HG03457 (cell line): ENCODE measurements around the gene NUDT22.
"Not testable (repeated sequence)": the region's sequence is repeated elsewhere in the genome, so short reads cannot be mapped to it uniquely, and the experiment has no call there.

Experiments
- ATAC-seq: cut with Tn5 transposase; IDR thresholded peaks from one replicate; pipeline ENCODE4 v1.9.1; 2021; ENCODE audit warnings: moderate number of reproducible peaks; ENCODE audit not compliant: unreplicated experiment

Gene NUDT22

DNA sequence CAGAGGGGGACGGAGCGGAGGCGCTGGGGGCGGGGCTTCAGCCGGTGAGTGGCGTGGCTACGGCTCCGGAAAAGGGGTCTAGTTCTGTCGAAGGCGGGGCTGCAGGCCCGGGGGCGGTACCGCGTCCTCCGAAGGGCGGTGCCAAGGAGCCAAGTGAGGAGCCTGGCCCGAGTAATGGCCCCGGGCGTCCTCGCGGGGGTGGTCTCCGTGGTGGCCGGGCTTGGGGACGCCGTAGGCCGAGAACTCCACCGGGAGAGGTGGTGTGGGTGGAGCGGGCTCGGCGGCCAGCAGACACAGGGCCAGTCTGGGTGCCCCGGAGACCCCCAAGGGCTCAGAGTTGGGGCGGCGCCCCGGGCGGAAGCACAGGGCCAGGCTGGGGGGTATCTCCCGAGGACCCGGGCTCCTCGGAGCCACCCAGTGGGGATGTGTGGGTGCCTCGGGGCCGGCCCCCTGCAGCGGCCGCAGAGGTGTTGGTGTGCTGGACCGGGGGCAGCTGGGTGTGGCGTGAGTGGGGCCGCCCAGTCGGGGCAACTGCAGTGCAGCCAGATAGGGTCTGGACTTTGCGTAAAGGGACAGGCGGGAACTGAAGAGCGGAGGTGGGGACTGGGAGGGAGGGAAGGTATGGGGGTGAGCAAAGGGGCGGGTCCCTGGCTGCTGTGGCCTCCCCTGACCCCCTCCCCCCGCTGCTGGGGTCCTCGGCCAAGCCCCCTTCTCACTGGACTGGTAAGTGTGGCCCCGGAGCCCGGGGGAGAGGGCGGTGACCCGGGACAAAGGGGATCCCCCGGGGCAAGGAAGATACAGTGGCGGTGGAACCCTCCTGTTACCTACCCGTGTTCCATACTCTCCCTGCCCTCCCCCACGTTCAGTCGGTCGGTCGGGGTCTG lies 15.7 kb downstream of the NUDT22 start:
- ATAC-seq, result peak; percentile 11

GRCh38 chr11:64243236-64243854 lies 17.3 kb downstream of the NUDT22 start:
- ATAC-seq, result no peak

GRCh38 chr11:64244107-64244506 lies 18.0 kb downstream of the NUDT22 start:
- ATAC-seq, result no peak

GRCh38 chr11:64244966-64245365 lies 18.9 kb downstream of the NUDT22 start:
- ATAC-seq, result no peak

DNA sequence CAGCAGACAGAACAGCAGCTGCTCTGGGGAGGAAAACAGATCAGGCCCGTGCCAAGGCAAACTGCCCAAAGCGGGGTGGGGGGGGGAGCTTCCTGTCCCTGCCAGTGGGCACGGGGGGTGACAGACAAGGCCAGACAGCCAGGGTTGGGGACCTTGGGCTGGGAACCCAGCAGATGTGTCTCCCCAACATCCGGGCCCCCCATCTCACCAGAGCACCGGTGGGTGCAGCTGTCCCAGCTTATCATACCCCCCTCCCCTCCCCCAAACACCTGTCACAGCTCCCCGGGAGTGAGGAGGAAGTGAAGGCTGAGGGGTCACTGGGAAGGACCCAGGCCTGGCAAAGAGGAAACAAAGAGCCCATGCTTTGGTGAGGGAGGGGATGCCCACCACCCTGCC lies 19.3 kb downstream of the NUDT22 start:
- ATAC-seq, result no peak

DNA sequence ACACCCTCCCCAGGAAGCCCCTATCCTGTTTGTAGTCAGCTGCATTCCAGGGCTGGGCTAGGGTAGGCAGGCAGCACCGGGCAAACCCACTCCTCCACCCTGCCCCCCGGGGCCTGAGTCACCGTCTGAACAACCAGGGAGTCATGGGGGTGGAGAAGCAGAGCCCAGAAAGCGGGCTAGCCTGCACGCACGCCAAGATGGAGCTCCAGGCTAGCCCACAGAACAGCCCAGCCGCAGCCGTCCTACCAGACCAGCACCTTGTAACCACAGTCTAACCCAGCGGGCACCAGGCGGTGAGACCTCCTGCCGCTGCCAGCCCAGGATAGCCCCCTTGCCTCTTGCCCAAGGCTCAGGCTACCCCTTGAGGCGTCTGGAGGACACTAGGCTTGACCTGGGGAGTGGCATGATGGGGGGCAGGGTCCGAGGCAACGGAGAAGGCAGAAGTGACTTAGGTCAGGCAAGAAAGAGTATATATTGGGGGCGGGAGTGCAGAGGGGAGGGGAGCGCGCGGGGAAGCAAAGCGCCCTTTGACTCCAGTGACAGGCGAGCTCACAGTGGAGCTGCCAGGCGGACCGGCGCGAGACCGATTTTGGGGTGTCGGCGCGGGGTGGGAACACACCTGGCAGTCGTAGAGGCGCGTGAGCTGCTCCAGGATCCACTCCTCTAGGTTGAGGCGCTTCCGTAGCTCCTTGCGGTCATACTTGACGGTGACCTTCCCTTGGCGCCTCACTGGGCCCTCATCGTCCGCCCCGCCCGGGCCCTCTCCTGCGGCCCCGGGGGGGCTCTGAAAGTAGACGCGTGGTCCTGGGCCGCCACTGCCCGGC lies 19.9 kb downstream of the NUDT22 start:
- no peak for ATAC-seq

GRCh38 chr11:64246621-64246870 lies 20.5 kb downstream of the NUDT22 start:
- ATAC-seq, result not testable (repeated sequence)

- ATAC-seq, result no peak
These were observed 21.0 kb downstream of the NUDT22 start, which contains the start of gene PPP1R14B for GRCh38 chr11:64246871-64247728. Gene PPP1R14B, minus strand, starts transcription at chr11:64246943. Its CDS starts 270 bp downstream, at chr11:64246673.

GRCh38 chr11:64247729-64248531 lies 21.9 kb downstream of the NUDT22 start:
- ATAC-seq, result no peak

DNA sequence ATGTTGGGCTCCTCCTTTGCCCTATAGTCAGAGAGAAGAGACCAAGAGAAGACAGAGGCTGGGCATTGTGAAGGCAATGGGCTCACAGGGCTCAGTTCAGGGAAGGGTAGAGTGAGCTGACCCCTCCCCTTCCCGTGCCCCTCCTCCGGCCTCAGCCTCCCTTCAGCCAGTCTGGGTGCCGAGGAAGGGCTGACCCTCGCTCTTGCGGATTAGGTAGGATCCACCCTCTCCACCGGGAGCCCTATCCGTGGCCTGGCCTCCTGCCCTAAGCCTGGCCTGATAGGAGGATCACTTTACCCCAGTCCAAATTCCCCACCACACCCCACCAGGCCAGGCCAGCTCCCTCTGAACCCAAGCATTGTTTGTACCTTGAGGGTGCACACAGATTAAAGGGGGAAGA lies 22.5 kb downstream of the NUDT22 start:
- no peak for ATAC-seq

DNA sequence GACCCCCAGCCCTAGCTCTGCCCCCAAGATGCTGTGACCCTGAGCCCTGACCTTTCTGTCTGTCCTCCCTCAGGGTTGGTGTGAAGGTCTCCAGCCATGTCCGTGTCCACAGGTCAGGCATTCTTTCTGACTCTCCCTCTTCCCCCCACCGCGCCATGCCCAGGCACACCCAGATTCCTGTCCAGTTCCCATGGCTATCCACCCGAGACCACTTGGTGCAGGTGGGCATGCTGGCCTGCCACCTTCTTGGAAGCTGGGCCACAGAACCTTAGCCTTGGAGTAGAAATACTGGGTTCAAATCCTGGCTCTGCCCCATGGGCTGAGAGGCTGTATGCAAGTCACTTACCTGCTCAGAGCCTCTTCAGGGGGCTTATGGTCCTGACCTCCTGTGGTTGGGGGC lies 23.0 kb downstream of the NUDT22 start:
- ATAC-seq, result no peak

DNA sequence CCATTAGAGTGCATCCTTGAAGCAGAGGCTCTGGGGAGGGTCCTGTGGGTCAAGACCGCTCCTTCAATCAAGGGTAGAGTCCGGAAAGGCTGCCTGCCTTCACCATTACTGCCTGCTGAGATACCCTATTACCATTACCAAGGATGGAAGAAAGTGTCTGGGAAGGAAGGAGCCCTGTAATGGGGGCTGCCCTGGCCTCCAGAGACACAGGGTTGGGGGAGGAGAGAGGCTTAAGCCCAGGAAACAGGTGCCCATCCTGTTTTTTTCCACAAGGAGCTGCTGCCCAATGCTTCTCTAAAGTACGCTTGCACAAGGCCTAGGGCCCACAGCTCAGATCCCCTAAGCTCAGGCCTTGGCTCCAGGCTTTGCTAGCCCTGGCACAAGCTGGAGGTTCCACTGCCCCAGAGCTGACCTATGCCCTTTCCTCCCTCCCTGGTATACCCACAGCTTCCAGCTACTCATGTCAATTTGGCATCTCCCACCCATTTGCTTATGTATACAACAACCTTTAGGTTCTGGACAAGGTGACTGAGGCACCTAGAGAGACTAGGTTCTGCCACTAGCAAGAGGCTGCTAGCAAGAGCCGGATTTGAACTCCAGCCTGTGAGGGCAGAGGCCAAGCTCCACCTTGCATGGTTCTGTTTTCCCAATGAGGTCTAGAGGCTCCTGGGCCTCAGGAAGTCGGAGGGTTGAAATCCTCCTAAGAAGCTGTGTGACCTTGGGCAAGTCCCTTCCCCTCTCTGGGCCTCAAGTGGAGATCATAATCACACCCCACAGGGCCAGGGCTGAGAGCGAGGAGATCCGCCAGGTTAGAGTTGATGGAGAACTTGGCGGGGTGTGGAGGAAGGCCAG lies 23.7 kb downstream of the NUDT22 start:
- no peak for ATAC-seq

- ATAC-seq, result no peak
These were observed 24.4 kb downstream of the NUDT22 start for GRCh38 chr11:64250415-64251015.

GRCh38 chr11:64251016-64251752 lies 25.1 kb downstream of the NUDT22 start, which contains the start of gene PLCB3:
Gene PLCB3, plus strand, starts transcription at chr11:64251530. Its CDS starts 120 bp downstream, at chr11:64251650.
- no peak for ATAC-seq

DNA sequence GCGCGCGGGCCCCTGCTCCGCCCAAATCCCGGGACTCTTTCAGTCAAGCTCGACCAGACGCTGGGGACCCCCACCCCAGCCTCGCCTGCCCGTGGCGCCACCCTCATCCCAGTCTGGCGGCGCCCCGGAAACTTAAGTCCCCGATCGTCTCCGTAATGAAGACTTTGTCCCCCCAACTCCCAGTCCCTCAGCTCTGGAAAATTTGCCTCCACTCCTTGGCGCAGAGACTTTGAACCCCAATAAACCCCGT lies 25.6 kb downstream of the NUDT22 start:
- ATAC-seq, result no peak

GRCh38 chr11:64252003-64252872 lies 26.2 kb downstream of the NUDT22 start:
- ATAC-seq, result no peak

- no peak for ATAC-seq
These were observed 27.0 kb downstream of the NUDT22 start for GRCh38 chr11:64253043-64253442.
